KMS-11 (cell line): Measurements from ENCODE around the gene MCHR2.

Experiments used
- H2AFZ ChIP-seq: fragments of 200-600 bp; sonication (generic); 2 replicates; pipeline ENCODE4 v1.6.1; 2016; ENCODE audit warnings: antibody characterized with exemption, mixed run types, low read depth
- H3K27ac ChIP-seq: fragments of 200-600 bp; sonication (generic); 2 replicates; pipeline ENCODE4 v1.6.1; 2016; ENCODE audit warnings: mild to moderate bottlenecking, mixed run types
- H3K27me3 ChIP-seq: fragments of 200-600 bp; sonication (generic); 2 replicates; pipeline ENCODE4 v1.6.1; 2017; ENCODE audit warnings: mild to moderate bottlenecking, low read depth, mixed run types, moderate library complexity; ENCODE audit not compliant: insufficient read depth
- H3K36me3 ChIP-seq: fragments of 200-600 bp; sonication (generic); 2 replicates; pipeline ENCODE4 v1.6.1; 2017; ENCODE audit warnings: mild to moderate bottlenecking, mixed run types; ENCODE audit not compliant: insufficient read depth
- H3K4me1 ChIP-seq: fragments of 200-600 bp; sonication (generic); 2 replicates; pipeline ENCODE4 v1.6.1; 2016; ENCODE audit warnings: mild to moderate bottlenecking, low read depth, mixed run types; ENCODE audit not compliant: poor library complexity, severe bottlenecking
- H3K4me2 ChIP-seq: fragments of 200-600 bp; sonication (generic); 2 replicates; pipeline ENCODE4 v1.7.0; 2016; ENCODE audit warnings: mild to moderate bottlenecking, mixed run types
- H3K4me3 ChIP-seq: fragments of 200-600 bp; sonication (generic); IDR thresholded peaks from 2 replicates; pipeline ENCODE4 v1.6.1; 2017; ENCODE audit warnings: low read depth, low read length, mixed read lengths; ENCODE audit not compliant: insufficient read depth
- H3K79me2 ChIP-seq: fragments of 200-600 bp; sonication (generic); 2 replicates; pipeline ENCODE4 v1.6.1; 2016; ENCODE audit warnings: low read depth, mixed run types; ENCODE audit not compliant: insufficient read depth
- H3K9ac ChIP-seq: fragments of 200-600 bp; sonication (generic); 2 replicates; pipeline ENCODE4 v1.6.1; 2016; ENCODE audit warnings: mild to moderate bottlenecking, mixed run types
- H4K20me1 ChIP-seq: fragments of 200-600 bp; sonication (generic); 2 replicates; pipeline ENCODE4 v1.6.1; 2016; ENCODE audit warnings: mild to moderate bottlenecking, mixed run types; ENCODE audit not compliant: insufficient read depth
- TF ChIP-seq, protein P1 (sequence below): fragments of 200-600 bp; sonication (generic); conservative IDR thresholded peaks from 2 replicates; pipeline ENCODE4 v1.6.1; 2017; ENCODE audit warnings: low read depth, mild to moderate bottlenecking, antibody characterized with exemption, low read length, moderate library complexity, mixed read lengths

MCHR2 gene

DNA sequence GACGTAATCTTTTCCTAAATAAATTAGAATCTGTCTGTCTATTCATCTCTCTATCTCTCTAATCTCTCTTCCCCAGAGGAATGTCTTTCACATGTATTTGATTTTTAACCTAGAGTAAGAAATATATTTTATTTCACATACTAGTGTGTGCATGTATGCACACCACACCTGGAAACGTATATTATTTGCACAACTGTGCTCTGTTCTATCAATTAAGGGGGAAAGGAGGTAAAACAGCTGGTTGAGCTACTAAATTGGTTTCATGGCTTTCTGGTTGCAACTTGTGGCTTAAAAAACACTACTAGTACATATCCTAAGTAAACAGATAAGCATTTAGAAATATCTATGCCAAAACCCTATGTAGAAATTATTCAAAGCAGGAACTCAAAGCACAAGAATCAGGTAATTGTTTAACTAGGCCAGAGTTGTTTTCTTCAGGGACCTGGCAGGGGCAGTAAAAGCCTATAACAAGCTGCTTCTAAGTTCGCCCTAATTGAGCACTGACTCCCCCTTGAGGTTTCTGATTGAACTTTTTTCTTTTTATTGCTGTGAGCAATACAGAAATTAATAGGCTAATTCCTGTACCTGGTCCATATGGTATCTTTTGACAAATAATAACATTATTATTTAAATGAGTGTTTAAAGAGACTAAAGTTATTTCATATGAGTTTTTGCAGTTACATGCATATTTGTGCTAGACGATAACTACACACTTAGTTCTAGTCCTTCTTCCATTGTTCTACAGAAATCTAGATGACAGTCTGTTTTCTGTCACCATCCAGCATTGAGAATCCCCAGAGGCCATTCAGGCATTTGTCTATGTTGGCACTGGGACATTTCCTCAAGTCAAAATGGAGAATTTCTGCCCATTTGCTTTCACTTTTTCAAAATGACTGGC is 88.6 kb downstream of the MCHR2 start:
- no peak overlapping the region for H2AFZ ChIP-seq
- no peaks in the 10 kb centered on the region for H3K27me3 ChIP-seq
- TF ChIP-seq, protein P1, sequence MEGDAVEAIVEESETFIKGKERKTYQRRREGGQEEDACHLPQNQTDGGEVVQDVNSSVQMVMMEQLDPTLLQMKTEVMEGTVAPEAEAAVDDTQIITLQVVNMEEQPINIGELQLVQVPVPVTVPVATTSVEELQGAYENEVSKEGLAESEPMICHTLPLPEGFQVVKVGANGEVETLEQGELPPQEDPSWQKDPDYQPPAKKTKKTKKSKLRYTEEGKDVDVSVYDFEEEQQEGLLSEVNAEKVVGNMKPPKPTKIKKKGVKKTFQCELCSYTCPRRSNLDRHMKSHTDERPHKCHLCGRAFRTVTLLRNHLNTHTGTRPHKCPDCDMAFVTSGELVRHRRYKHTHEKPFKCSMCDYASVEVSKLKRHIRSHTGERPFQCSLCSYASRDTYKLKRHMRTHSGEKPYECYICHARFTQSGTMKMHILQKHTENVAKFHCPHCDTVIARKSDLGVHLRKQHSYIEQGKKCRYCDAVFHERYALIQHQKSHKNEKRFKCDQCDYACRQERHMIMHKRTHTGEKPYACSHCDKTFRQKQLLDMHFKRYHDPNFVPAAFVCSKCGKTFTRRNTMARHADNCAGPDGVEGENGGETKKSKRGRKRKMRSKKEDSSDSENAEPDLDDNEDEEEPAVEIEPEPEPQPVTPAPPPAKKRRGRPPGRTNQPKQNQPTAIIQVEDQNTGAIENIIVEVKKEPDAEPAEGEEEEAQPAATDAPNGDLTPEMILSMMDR, result peak; percentile 56; the same call in 1 of the 2 replicates
- no peaks in the 10 kb centered on the region for H3K79me2 ChIP-seq
- no peak overlapping the region for H3K27ac ChIP-seq
- no peaks in the 10 kb centered on the region for H3K36me3 ChIP-seq
- H4K20me1 ChIP-seq, result no peaks in the 10 kb centered on the region
- H3K4me3 ChIP-seq, result no peak overlapping the region
- H3K4me2 ChIP-seq, result no peak overlapping the region
- H3K4me1 ChIP-seq, result no peaks in the 10 kb centered on the region
- H3K9ac ChIP-seq, result no peak overlapping the region

DNA sequence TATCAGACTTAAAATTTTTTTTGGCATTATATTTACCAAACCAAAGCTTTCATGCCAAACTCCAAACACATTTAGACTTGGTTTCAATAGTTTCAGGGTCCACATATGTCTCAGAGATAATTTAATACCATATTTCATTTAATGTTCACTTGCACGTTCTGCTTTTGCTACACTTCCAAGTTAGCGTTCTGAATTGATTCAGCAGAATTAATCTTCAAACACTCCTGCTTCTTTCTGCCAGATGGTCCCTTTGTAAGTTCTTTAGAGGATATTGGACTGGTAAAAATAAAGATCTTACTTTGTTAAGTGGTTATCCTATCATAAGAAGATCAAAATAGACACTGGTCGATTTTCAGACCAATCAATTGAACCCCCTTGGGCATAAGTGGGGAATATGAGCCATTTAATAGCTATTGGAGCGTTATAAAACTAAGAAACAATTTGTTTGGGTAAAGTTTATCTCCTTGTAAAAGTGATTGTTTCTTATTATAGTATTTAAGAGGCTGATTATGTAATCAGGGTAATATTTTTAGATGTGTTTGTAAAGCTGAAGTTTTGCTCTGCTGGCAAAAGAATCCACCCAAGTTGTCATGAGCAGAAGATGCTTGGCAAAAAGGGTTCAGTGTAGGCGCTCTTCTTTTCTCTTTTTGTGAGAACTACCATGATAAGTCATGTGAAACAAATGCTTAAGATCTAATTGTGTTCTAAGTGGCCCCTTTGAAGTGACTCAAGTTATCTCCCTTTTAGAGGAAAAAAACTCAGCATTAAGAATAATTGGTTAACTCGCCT is 92.2 kb downstream of the MCHR2 start:
- TF ChIP-seq, protein P1, result no peak
- Histone ChIP-seq H3K4me1 (no peaks in the 10 kb centered on the region), H3K4me2 (no peak overlapping the region), H2AFZ (no peak overlapping the region), H3K79me2 (no peaks in the 10 kb centered on the region), H3K36me3 (no peaks in the 10 kb centered on the region), H4K20me1 (no peaks in the 10 kb centered on the region), H3K27me3 (no peaks in the 10 kb centered on the region), H3K9ac (no peak overlapping the region), H3K27ac (no peak overlapping the region), H3K4me3 (no peak overlapping the region)

DNA sequence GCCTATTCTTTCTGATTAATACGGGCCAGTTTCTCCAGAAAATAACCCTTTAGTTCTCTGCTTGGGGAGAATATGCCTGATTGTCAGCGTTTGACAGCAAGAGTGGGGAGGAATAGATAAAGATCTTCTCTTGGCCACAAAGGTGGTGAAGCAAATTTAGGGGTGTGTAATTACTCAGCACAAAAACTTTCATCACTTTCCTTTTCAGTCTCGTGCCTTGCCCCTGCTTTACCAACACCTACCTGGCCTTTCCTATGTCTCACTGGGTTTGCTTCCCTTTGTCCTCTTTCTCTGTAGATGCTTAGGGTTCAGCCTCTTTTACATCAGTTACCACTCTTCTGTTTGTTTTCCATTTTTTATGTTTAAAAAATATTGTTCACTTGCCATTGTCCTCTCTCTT is 99.2 kb downstream of the MCHR2 start:
- no peaks in the 10 kb centered on the region for H3K79me2 ChIP-seq
- TF ChIP-seq, protein P1, result no peak
- no peak overlapping the region for H2AFZ ChIP-seq

DNA sequence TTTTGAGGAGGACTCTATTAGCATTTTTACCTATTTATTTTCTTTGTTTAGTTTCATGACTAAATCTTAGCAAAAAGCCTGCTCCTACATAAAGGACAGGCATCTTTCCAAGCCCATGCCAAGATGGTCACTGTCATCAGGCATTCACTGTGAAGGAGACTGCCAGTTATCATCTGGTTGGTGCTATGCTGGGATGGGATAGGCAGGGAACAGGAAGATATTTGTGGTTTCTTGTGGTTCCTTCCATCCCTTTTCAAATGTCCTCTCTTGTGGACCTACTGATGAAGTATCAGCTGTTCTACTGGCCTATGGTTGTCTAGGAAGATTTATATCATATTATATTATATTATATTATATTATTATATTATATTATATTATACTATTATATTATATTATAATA is 107.0 kb downstream of the MCHR2 start:
- Histone ChIP-seq H3K27ac (no peak overlapping the region), H3K4me2 (no peak overlapping the region), H3K79me2 (no peaks in the 10 kb centered on the region), H4K20me1 (no peaks in the 10 kb centered on the region), H2AFZ (no peak overlapping the region), H3K27me3 (no peaks in the 10 kb centered on the region), H3K4me3 (no peak overlapping the region), H3K4me1 (no peaks in the 10 kb centered on the region), H3K9ac (no peak overlapping the region), H3K36me3 (no peaks in the 10 kb centered on the region)
- TF ChIP-seq, protein P1, result no peak

More for the DNA sequence above, 99.2 kb downstream of the MCHR2 start:
- Histone ChIP-seq H3K9ac (no peak overlapping the region), H3K36me3 (no peaks in the 10 kb centered on the region), H3K4me3 (no peak overlapping the region), H4K20me1 (no peaks in the 10 kb centered on the region), H3K4me2 (no peak overlapping the region), H3K4me1 (no peaks in the 10 kb centered on the region), H3K27me3 (no peaks in the 10 kb centered on the region), H3K27ac (no peak overlapping the region)
